HG03064 (cell line): Measurements from ENCODE around the gene RAD51AP1.
"Not testable (repeated sequence)": the region's sequence is repeated elsewhere in the genome, so short reads cannot be mapped to it uniquely, and the experiment has no call there.

Experiments
- ATAC-seq: cut with Tn5 transposase; IDR thresholded peaks from one replicate; pipeline ENCODE4 v1.9.1; 2021; ENCODE audit warnings: low read depth; ENCODE audit not compliant: unreplicated experiment

Gene RAD51AP1

DNA sequence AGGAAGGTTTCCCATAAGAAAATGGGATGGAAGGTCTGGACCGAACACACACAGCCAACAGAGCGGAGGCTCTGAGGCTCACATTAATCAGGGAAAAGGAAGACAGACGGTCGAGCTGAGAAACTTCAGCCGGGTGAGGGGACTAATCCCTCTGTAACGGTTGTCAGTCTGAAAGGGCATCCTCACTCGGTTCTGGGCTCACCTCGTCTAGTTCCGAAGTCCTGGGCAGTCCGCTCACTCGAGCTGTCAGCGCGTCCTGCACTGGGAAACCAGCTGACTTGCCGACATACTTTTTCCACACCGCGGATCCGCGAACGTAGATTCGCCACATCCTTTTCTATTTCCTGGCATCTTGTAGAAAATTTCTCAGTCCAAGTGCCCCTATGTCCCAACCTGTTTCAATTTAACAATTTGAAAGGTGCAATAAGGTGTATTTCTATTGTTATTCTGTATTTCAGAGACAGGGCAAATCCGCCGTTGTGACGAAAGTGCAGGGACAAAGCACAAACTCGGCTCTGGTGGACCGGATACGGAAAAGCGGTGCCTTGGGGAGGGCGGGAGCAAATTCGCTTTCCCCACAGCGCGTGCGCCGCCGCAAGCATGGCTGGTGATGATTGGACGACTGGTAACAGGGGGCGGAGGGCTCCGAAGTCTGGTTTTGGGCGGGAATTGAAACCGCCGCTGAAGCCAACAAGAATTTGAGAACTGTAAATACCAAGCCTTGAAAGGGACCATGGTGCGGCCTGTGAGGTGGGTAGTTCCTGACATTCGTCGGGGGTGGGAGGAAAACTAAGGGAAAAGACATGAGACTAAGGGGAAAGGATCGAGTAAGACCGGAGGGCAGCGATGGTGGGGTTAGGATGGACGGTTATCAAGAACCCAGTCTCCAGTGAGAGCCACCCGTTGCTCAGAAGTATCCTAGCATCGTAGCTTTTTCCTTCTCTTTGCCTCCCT lies at the start of gene RAD51AP1:
TSS of gene RAD51AP1 (plus strand) at position 684 of the 954 bp plus-strand sequence. CDS start at position 734, 50 bp downstream.
- peak; percentile 80 for ATAC-seq

DNA sequence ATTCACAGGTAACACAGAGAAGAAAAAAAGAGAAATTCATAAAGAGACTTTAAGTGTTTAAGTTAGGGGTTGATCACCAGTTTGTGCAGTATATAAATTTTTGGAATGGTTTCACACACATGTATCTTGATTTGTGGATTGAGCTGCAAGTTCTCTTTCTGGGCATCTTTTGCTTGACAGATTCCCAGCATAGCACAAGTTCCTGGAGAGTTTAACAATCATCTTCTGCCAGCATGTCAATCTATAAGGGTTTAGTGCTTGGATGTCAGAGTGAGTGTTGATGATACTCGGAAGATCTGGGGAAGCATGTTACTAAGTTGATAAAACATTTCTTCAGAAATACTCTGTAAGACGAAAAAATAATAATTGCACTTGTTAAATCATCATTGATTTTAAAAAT lies 49.1 kb upstream of the RAD51AP1 start:
- no peak for ATAC-seq

DNA sequence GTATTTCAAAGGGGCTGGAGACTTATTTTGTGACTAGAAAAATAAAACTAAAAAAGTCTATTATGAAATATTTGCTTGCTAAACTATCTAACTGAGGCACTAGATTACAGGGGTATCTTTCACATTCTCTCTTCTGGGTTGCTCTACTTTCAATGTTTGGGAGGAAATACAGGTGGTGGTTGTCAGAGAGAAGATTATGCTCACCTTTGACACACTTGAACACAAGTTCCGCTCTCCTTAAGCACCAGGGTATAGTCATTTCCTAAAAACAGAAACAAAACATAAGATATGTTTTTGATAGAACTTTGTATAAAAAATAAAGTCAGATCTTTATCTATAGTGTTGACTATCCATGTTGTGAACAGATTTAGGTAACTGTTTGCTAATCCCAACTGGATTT lies 47.7 kb upstream of the RAD51AP1 start:
- ATAC-seq = no peak

DNA sequence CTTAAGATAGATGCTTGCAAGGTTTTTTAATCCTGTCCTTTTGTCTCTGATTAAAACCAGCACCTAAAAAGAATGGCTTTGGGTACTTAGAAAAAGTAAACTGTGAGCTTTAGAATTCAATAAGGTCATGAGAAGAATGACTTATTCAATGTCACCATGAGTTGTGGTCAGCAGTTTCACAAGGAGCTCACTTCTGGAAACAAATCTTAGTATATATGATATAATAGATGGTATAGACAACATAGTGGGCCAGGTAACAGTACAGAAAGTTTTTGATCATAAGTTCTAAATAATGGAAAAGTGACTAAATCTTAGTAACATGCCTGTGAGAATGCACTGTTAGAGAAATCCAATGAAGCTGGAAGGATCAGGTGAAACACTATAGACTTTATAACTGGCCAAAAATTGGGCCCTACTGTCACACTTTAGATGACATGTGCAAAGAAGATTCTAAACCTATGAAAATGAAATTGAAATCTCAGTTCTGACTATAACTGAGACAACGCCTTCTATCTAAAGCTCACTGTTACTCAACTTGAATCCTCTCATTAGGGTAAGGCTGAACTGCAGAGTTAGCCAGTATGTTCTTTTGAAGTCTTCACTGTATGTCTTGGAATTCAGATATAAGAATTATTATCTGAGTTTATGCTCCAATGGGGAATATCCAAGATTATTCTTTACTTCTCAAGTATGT lies 42.4 kb upstream of the RAD51AP1 start:
- peak; percentile 93 for ATAC-seq

DNA sequence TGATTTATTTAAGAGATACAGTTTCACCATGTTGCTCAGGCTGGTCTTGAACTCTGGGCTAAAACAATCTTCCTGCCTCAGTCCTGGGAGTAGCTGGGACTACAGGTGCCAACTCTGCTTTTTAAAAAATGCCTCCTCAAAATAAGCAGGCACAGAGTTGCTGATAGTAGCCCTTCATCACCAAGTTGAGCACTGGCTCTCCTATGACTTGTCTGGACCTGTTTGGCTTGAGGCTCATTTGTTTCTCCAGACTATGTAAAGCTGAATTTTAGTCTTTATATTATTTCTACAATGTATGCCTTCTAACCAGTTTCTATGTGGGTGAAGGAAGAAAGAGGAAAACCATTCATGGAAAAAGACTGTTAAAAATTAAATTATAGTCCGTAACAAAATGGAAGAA lies 39.5 kb upstream of the RAD51AP1 start:
- no peak for ATAC-seq

DNA sequence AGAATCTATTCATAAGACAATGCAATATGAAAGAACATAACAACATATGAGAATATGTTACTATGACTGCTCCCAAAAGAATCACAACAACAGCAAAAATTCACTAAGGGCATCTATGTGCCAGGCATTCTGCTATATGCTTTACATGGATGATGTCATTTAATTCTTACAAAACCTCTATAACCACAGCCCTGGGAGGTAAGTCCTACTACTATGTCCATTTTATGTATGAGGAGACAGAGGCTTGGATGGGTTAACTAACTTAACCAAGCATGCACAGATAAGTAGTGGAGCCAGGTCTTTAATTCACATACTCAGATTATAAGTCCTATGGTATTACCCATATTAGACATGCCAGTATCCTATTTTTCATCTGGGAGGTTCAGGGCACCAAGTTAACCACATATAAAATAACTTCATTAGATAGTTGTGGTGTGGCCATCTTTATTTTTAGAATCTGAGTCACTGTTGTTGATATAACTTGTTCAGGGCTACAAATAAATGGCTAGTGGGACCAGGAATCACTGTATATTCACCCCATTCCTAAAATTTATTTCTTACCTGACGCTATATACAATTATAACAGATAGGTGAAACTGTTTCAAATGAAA lies 33.2 kb upstream of the RAD51AP1 start:
- ATAC-seq = no peak

GRCh38 chr12:4506430-4506829 lies 32.3 kb upstream of the RAD51AP1 start:
- no peak for ATAC-seq

DNA sequence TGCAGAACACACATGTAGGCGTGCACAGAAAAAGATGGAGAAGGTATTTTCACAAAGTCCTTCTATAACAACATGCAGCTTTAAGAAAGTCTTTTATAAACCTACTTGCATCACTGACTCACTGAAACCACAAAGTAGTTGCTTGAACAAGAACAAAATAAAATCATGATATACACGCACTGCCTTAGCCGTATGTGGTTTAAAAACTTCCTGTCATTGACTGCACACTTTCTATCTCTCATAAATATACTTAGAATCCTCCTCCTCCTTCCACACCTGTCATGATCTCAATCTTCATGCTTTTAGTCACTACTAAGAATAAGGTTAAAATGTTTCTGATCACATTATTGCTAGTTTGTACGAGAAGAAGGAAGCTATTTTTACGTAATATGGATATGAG lies 31.8 kb upstream of the RAD51AP1 start:
- ATAC-seq = peak; percentile 87

- ATAC-seq = not testable (repeated sequence)
Measured at GRCh38 chr12:4508503-4508902, 30.2 kb upstream of the RAD51AP1 start.

DNA sequence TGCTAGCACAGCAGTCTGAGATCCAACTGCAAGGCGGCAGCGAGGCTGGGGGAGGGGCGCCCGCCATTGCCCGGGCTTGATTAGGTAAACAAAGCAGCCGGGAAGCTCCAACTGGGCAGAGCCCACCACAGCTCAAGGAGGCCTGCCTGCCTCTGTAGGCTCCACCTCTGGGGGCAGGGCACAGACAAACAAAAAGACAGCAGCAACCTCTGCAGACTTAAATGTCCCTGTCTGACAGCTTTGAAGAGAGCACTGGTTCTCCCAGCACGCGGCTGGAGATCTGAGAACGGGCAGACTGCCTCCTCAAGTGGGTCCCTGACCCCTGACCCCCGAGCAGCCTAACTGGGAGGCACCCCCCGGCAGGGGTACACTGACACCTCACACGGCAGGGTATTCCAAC lies 29.4 kb upstream of the RAD51AP1 start:
- not testable (repeated sequence) for ATAC-seq

GRCh38 chr12:4518106-4518728 lies 20.5 kb upstream of the RAD51AP1 start:
- ATAC-seq = no peak

DNA sequence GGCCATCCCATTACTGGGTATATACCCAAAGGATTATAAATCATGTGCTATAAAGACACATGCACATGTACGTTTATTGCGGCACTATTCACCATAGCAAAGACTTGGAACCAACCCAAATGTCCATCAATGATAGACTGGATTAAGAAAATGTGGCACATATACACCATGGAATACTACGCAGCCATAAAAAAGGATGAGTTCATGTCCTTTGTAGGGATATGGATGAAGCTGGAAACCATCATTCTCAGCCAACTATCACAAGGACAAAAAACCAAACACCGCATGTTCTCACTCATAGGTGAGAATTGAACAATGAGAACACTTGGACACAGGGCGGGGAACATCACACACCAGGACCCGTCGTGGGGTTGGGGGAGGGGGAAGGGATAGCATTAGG lies 15.2 kb upstream of the RAD51AP1 start:
- not testable (repeated sequence) for ATAC-seq

GRCh38 chr12:4526923-4527546 lies 11.7 kb upstream of the RAD51AP1 start:
- no peak for ATAC-seq

DNA sequence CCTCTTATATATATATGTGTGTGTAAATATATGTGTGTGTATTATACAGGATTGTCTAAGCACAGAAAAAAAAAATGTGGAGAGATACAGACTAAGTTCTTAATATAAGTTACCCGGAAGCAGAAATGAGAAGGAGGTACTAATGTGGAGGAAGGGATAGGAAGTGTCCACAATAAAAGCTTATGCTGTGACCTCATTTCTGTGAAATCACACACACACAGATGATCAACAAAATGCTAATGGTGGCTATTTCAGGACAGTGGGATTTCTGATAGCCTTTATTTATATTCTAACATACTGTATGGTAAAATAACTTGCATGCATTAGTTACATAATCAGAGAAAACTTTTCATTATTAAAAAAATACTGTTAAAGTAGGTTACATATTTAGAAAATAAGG lies 8.5 kb upstream of the RAD51AP1 start:
- ATAC-seq = no peak

GRCh38 chr12:4530982-4531586 lies 7.6 kb upstream of the RAD51AP1 start:
- no peak for ATAC-seq

DNA sequence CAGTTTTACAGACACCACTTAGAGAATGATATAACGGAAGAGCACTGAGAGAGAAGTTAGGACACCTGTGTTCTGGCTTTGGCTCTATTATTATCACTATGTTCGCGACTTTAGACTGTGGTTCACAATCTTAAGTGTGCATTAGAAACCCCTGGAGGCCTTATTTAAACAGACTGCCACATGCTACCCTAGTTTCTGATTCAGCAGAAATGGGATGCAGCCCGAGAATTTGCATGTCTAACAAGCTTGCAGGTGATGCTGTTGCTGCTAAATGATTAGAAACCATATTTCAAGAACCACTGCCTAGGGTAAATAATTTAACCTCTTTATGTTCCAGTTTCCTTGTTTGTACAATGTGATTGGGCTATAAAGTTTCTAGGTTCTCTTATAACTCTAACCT lies 3.6 kb upstream of the RAD51AP1 start:
- ATAC-seq = no peak

GRCh38 chr12:4535871-4536270 lies 2.8 kb upstream of the RAD51AP1 start:
- ATAC-seq = no peak

GRCh38 chr12:4539167-4539870 lies 629 bp downstream of the RAD51AP1 start:
- no peak for ATAC-seq

- ATAC-seq = no peak
Measured at GRCh38 chr12:4540170-4540569, 1.5 kb downstream of the RAD51AP1 start.
